Erythroblast (primary cell): Measurements from ENCODE around the gene CPB1.

Experiments used
- GATA1 ChIP-seq: IDR thresholded peaks from 2 replicates; pipeline ENCODE4 v1.6.1; 2011; ENCODE audit warnings: low read depth, mild to moderate bottlenecking, control low read depth, low read length, moderate library complexity
- POLR2A ChIP-seq: IDR thresholded peaks from 2 replicates; pipeline ENCODE4 v1.6.1; 2011; ENCODE audit warnings: mild to moderate bottlenecking, low read length

DNA sequence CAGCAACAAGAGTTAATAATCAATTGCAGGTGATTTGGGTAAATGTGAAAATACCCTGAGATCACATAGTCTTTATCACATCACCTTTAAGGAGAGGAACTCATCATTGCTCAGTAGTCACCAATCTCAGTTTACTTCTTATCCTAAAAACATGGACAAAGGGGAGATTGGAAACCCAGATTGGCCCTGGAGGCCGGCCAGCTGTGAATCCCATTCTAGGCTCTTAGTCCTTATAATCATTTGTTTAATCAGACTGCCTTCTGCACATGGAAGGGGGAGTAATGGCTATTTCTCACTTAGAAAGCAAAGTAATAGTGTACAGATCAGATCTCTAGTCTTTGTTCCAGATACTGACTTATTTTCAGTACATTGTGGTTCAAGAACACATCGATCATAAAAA lies 37.2 kb upstream of the CPB1 start:
- TF ChIP-seq POLR2A: no peak
- no peak for TF ChIP-seq GATA1
